SJCRH30 (cell line): ENCODE results near the gene TRPM1. TPM values are rescaled to one million over a fixed set of nuclear protein-coding genes. Genes with fewer than 3 reads are reported as not detected.

Experiments used
- DNase-seq, 2 experiments: peaks; one replicate each; pipeline ENCODE4 v3.0.0-alpha.2; 2015 to 2020
- H3K27ac ChIP-seq: fragments of 250-450 bp; sonication (Bioruptor Pico); 2 replicates; pipeline ENCODE4 v1.5.1; 2020; ENCODE audit warnings: mild to moderate bottlenecking, moderate library complexity
- H3K27me3 ChIP-seq: fragments of 250-450 bp; sonication (Bioruptor Pico); 2 replicates; pipeline ENCODE4 v1.5.1; 2020; ENCODE audit warnings: mild to moderate bottlenecking, moderate library complexity
- H3K36me3 ChIP-seq: fragments of 250-450 bp; sonication (Bioruptor Pico); 2 replicates; pipeline ENCODE4 v1.5.1; 2020; ENCODE audit warnings: mild to moderate bottlenecking, moderate library complexity
- H3K4me1 ChIP-seq: fragments of 250-450 bp; sonication (Bioruptor Pico); 2 replicates; pipeline ENCODE4 v1.5.1; 2020; ENCODE audit warnings: mild to moderate bottlenecking, moderate library complexity
- H3K4me3 ChIP-seq: fragments of 250-450 bp; sonication (Bioruptor Pico); 2 replicates; pipeline ENCODE4 v1.5.1; 2020; ENCODE audit warnings: mild to moderate bottlenecking, moderate library complexity
- H3K9me3 ChIP-seq: fragments of 250-450 bp; sonication (Bioruptor Pico); replicated peaks from 2 replicates; pipeline ENCODE4 v1.5.1; 2020; ENCODE audit warnings: mild to moderate bottlenecking, moderate library complexity
- total RNA-seq: library from RNA; depleted of rRNA; stranded (reverse); fragments of >200 nt; shearing (Covaris generic); gene quantifications from 2 replicates; pipeline ENCODE4 v1.2.3, GENCODE V29; 2014

The TRPM1 gene
- total RNA-seq, 1 experiment from 2014 or later: 0.06 TPM

GRCh38 chr15:31037731-31038477, 63.6 kb downstream of the TRPM1 start:
- Histone ChIP-seq H3K4me1 (no peaks in the 10 kb centered on the region), H3K27ac (no peak overlapping the region), H3K36me3 (no peaks in the 10 kb centered on the region), H3K27me3 (no peaks in the 10 kb centered on the region), H3K4me3 (no peak overlapping the region), H3K9me3 (no peaks in the 10 kb centered on the region)
- DNase-seq: no peak

GRCh38 chr15:31036783-31037182, 64.7 kb downstream of the TRPM1 start:
- DNase-seq: no peak
- H3K4me1 ChIP-seq: no peaks in the 10 kb centered on the region
- no peak overlapping the region for H3K4me3 ChIP-seq
- H3K9me3 ChIP-seq: no peaks in the 10 kb centered on the region
- no peak overlapping the region for H3K27ac ChIP-seq
- no peaks in the 10 kb centered on the region for H3K27me3 ChIP-seq
- no peaks in the 10 kb centered on the region for H3K36me3 ChIP-seq

GRCh38 chr15:31035610-31036009, 65.9 kb downstream of the TRPM1 start:
- Histone ChIP-seq H3K4me1 (no peaks in the 10 kb centered on the region), H3K36me3 (no peaks in the 10 kb centered on the region), H3K27me3 (no peaks in the 10 kb centered on the region), H3K9me3 (no peaks in the 10 kb centered on the region), H3K4me3 (no peak overlapping the region), H3K27ac (no peak overlapping the region)
- no peak for DNase-seq

- H3K4me1 ChIP-seq: no peaks in the 10 kb centered on the region
- no peaks in the 10 kb centered on the region for H3K27me3 ChIP-seq
- no peak for DNase-seq
- H3K27ac ChIP-seq: no peak overlapping the region
- no peaks in the 10 kb centered on the region for H3K9me3 ChIP-seq
- H3K36me3 ChIP-seq: no peaks in the 10 kb centered on the region
- H3K4me3 ChIP-seq: no peak overlapping the region
These were observed 67.4 kb downstream of the TRPM1 start for GRCh38 chr15:31034152-31034551.

GRCh38 chr15:31032961-31033371, 68.6 kb downstream of the TRPM1 start:
- H3K4me1 ChIP-seq: no peaks in the 10 kb centered on the region
- no peaks in the 10 kb centered on the region for H3K9me3 ChIP-seq
- DNase-seq: no peak
- H3K36me3 ChIP-seq: no peaks in the 10 kb centered on the region
- no peak overlapping the region for H3K4me3 ChIP-seq
- no peak overlapping the region for H3K27ac ChIP-seq
- H3K27me3 ChIP-seq: no peaks in the 10 kb centered on the region

- DNase-seq: no peak
- Histone ChIP-seq H3K9me3 (no peaks in the 10 kb centered on the region), H3K27me3 (no peaks in the 10 kb centered on the region), H3K4me1 (no peaks in the 10 kb centered on the region), H3K4me3 (no peak overlapping the region), H3K36me3 (no peaks in the 10 kb centered on the region), H3K27ac (no peak overlapping the region)
These were observed 70.0 kb downstream of the TRPM1 start for GRCh38 chr15:31031471-31032067.

- Histone ChIP-seq H3K27ac (no peak overlapping the region), H3K9me3 (no peaks in the 10 kb centered on the region), H3K36me3 (no peaks in the 10 kb centered on the region), H3K4me1 (peaks cover 13% of the 10 kb centered on the region), H3K4me3 (no peak overlapping the region), H3K27me3 (no peaks in the 10 kb centered on the region)
- DNase-seq: no peak
These were observed 73.5 kb downstream of the TRPM1 start for GRCh38 chr15:31027910-31028578.

- Histone ChIP-seq H3K36me3 (no peaks in the 10 kb centered on the region), H3K4me3 (no peak overlapping the region), H3K27me3 (no peaks in the 10 kb centered on the region), H3K4me1 (peaks cover 13% of the 10 kb centered on the region), H3K9me3 (no peaks in the 10 kb centered on the region), H3K27ac (no peak overlapping the region)
- no peak for DNase-seq
These were observed 75.5 kb downstream of the TRPM1 start for GRCh38 chr15:31025996-31026395.

GRCh38 chr15:31024979-31025378, 76.5 kb downstream of the TRPM1 start:
- H3K36me3 ChIP-seq: no peaks in the 10 kb centered on the region
- H3K4me3 ChIP-seq: no peak overlapping the region
- no peaks in the 10 kb centered on the region for H3K9me3 ChIP-seq
- H3K27ac ChIP-seq: no peak overlapping the region
- no peaks in the 10 kb centered on the region for H3K27me3 ChIP-seq
- no peak for DNase-seq
- H3K4me1 ChIP-seq: peaks cover 13% of the 10 kb centered on the region

- no peaks in the 10 kb centered on the region for H3K36me3 ChIP-seq
- no peaks in the 10 kb centered on the region for H3K27me3 ChIP-seq
- peaks cover 13% of the 10 kb centered on the region for H3K4me1 ChIP-seq
- peak; percentile 27 to 33 for DNase-seq
- no peaks in the 10 kb centered on the region for H3K9me3 ChIP-seq
- H3K4me3 ChIP-seq: no peak overlapping the region
- H3K27ac ChIP-seq: no peak overlapping the region; the same call in 1 of the 2 replicates
These were observed 77.2 kb downstream of the TRPM1 start for GRCh38 chr15:31024330-31024729.

GRCh38 chr15:31023841-31024240, 77.7 kb downstream of the TRPM1 start:
- Histone ChIP-seq H3K27ac (no peak overlapping the region), H3K4me1 (peaks cover 13% of the 10 kb centered on the region), H3K27me3 (no peaks in the 10 kb centered on the region), H3K36me3 (no peaks in the 10 kb centered on the region), H3K9me3 (no peaks in the 10 kb centered on the region), H3K4me3 (no peak overlapping the region)
- no peak for DNase-seq

- no peak overlapping the region for H3K27ac ChIP-seq
- no peaks in the 10 kb centered on the region for H3K36me3 ChIP-seq
- H3K9me3 ChIP-seq: no peaks in the 10 kb centered on the region
- no peak for DNase-seq
- no peak overlapping the region for H3K4me3 ChIP-seq
- no peaks in the 10 kb centered on the region for H3K27me3 ChIP-seq
- H3K4me1 ChIP-seq: peaks cover 13% of the 10 kb centered on the region
These were observed 80.4 kb downstream of the TRPM1 start for GRCh38 chr15:31021067-31021665.

GRCh38 chr15:31020542-31020941, 81.0 kb downstream of the TRPM1 start:
- H3K36me3 ChIP-seq: no peaks in the 10 kb centered on the region
- H3K27me3 ChIP-seq: no peaks in the 10 kb centered on the region
- H3K9me3 ChIP-seq: no peaks in the 10 kb centered on the region
- peaks cover 13% of the 10 kb centered on the region for H3K4me1 ChIP-seq
- no peak overlapping the region for H3K27ac ChIP-seq
- DNase-seq: no peak
- no peak overlapping the region for H3K4me3 ChIP-seq

- Histone ChIP-seq H3K27me3 (no peaks in the 10 kb centered on the region), H3K36me3 (no peaks in the 10 kb centered on the region), H3K27ac (no peak overlapping the region), H3K4me3 (no peak overlapping the region), H3K4me1 (peaks cover 12% of the 10 kb centered on the region), H3K9me3 (no peaks in the 10 kb centered on the region)
- DNase-seq: no peak
These were observed 81.5 kb downstream of the TRPM1 start for GRCh38 chr15:31019986-31020385.

GRCh38 chr15:31017311-31017710, 84.2 kb downstream of the TRPM1 start:
- peaks cover 3% of the 10 kb centered on the region; the same call in 1 of the 2 replicates for H3K9me3 ChIP-seq
- no peaks in the 10 kb centered on the region for H3K4me1 ChIP-seq
- no peak overlapping the region for H3K4me3 ChIP-seq
- no peaks in the 10 kb centered on the region for H3K27me3 ChIP-seq
- no peak for DNase-seq
- H3K36me3 ChIP-seq: no peaks in the 10 kb centered on the region
- no peak overlapping the region for H3K27ac ChIP-seq
